ENCODE measurements around the gene GOLGA6L25.
"Not testable (repeated sequence)": the region's sequence is repeated elsewhere in the genome, so short reads cannot be mapped to it uniquely, and the experiment has no call there.

Gene GOLGA6L25

GRCh38 chr15:28553268-28553667 is at the start of gene GOLGA6L25:
GOLGA6L25 (plus strand) TSS chr15:28553568; CDS start chr15:28553629, 61 bp downstream.
- DNase-seq, result not testable (repeated sequence)

GRCh38 chr15:28508217-28508889 is 45.0 kb upstream of the GOLGA6L25 start:
- DNase-seq, result not testable (repeated sequence)

GRCh38 chr15:28514128-28514527 is 39.2 kb upstream of the GOLGA6L25 start:
- DNase-seq, result not testable (repeated sequence)

- DNase-seq, result not testable (repeated sequence)
Measured at GRCh38 chr15:28515208-28515607, 38.2 kb upstream of the GOLGA6L25 start.

GRCh38 chr15:28532954-28533353 is 20.4 kb upstream of the GOLGA6L25 start, which contains the start of gene GOLGA8G:
GOLGA8G (minus strand) TSS chr15:28532971; CDS start chr15:28532909, 62 bp downstream.
- DNase-seq, result not testable (repeated sequence)

GRCh38 chr15:28573351-28573750 is 20.0 kb downstream of the GOLGA6L25 start:
- DNase-seq, result not testable (repeated sequence)

- not testable (repeated sequence) for DNase-seq
Measured at GRCh38 chr15:28588977-28589606, 35.7 kb downstream of the GOLGA6L25 start.

- DNase-seq, result peak; percentile 4
Measured at GRCh38 chr15:28589769-28590168, 36.4 kb downstream of the GOLGA6L25 start.

- not testable (repeated sequence) for DNase-seq
Measured at GRCh38 chr15:28592395-28592794, 39.0 kb downstream of the GOLGA6L25 start.

- not testable (repeated sequence) for DNase-seq
Measured at GRCh38 chr15:28593424-28594129, 40.2 kb downstream of the GOLGA6L25 start.

- DNase-seq, result not testable (repeated sequence)
Measured at GRCh38 chr15:28597471-28597870, 44.1 kb downstream of the GOLGA6L25 start.

GRCh38 chr15:28598209-28598608 is 44.8 kb downstream of the GOLGA6L25 start:
- not testable (repeated sequence) for DNase-seq

GRCh38 chr15:28602152-28602551 is 48.8 kb downstream of the GOLGA6L25 start:
- DNase-seq, result not testable (repeated sequence)
